NT2/D1 (cell line): Measurements from ENCODE around the gene ABCB8.

Experiments
- DNase-seq: peaks from one replicate; pipeline ENCODE4 v3.0.0-alpha.2; 2011; ENCODE audit warnings: low read depth, low spot score
- H3K27me3 ChIP-seq: 2 replicates; pipeline ENCODE4 v1.6.0; 2011; ENCODE audit warnings: mild to moderate bottlenecking; ENCODE audit not compliant: insufficient read length, insufficient read depth
- H3K36me3 ChIP-seq: 2 replicates; pipeline ENCODE4 v1.6.1; 2011; ENCODE audit warnings: mild to moderate bottlenecking, low read length, mixed read lengths; ENCODE audit not compliant: insufficient read depth, insufficient read length
- H3K4me1 ChIP-seq: 2 replicates; pipeline ENCODE4 v1.5.1; 2011; ENCODE audit not compliant: insufficient read depth, insufficient read length
- H3K4me3 ChIP-seq: 2 replicates; pipeline ENCODE4 v1.5.1; 2011; ENCODE audit warnings: low read depth; ENCODE audit not compliant: insufficient read length
- H3K9ac ChIP-seq: 2 replicates; pipeline ENCODE4 v1.6.0; 2011; ENCODE audit warnings: low read depth; ENCODE audit not compliant: insufficient read length
- H3K9me3 ChIP-seq: 2 replicates; pipeline ENCODE4 v1.5.1; 2011; ENCODE audit warnings: mild to moderate bottlenecking, low read length; ENCODE audit not compliant: insufficient read depth
- SUZ12 ChIP-seq: IDR thresholded peaks from 2 replicates; pipeline ENCODE4 v1.6.1; 2011; ENCODE audit not compliant: insufficient read length, insufficient read depth; ENCODE audit errors: extremely low read depth
- YY1 ChIP-seq: IDR thresholded peaks from 2 replicates; pipeline ENCODE4 v1.6.1; 2011; ENCODE audit not compliant: insufficient read length, insufficient read depth
- ZNF274 ChIP-seq: IDR thresholded peaks from 2 replicates; pipeline ENCODE4 v1.6.1; 2011; ENCODE audit warnings: mild to moderate bottlenecking, low read depth, low read length

ABCB8 gene

DNA sequence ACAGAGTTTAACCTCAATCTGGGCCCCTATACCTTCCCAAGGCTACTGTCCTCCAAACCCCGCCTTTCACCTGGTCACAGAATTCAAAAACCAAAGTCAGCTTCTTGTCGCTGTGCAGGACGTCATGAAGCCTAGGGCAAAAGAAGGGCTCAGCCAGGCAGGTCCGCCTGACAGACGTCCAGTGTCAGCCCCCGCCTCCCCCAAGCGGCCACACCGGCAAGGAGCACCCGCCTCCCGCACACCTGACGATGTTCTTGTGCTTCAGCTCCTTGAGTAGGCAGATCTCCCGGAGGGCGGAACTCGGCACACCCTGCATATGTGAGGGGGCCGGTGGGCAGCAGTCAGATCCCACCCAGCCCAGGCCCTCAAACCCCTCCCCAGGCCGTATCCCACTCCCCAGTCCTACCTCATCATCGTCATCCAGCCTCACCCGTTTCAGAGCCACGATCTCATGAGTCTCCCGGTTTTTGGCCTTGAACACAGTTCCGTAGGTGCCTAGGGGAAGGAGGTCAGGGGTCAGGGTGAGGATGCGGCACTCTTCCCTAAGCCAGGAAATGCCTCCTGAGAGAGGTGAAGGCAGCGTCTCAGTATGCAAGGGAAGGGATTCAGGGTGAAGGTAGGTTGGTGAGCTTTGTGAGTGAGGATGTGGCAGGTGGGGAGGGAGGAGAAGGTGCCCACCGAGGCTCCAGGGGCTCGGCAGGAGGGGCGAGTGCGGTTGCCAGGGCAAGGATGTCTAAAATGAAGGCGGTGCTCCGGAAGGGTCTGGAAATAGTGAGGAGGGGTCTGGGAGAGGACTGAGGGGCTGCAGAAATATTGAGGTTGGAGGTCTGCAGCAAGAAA lies 28.6 kb downstream of the ABCB8 start:
- H3K36me3 ChIP-seq: peaks cover 5% of the 10 kb centered on the region
- peak overlapping the region; percentile 89 for H3K9ac ChIP-seq
- H3K4me3 ChIP-seq: peak overlapping the region; percentile 78
- no peak for DNase-seq
- peaks cover 12% of the 10 kb centered on the region for H3K4me1 ChIP-seq
- peaks cover 15% of the 10 kb centered on the region for H3K27me3 ChIP-seq
- no peaks in the 10 kb centered on the region for H3K9me3 ChIP-seq
- TF ChIP-seq YY1: no peak

- H3K4me1 ChIP-seq: peaks cover 12% of the 10 kb centered on the region
- H3K9ac ChIP-seq: peak within 1 kb of the TSS; percentile 89
- peak within 1 kb of the TSS; percentile 78 for H3K4me3 ChIP-seq
- H3K9me3 ChIP-seq: no peaks in the 10 kb centered on the region
- TF ChIP-seq SUZ12 (no peak), ZNF274 (no peak), YY1 (no peak)
- H3K36me3 ChIP-seq: peaks cover 5% of the 10 kb centered on the region
- DNase-seq: no peak
- peaks cover 8% of the 10 kb centered on the region for H3K27me3 ChIP-seq
Observed at GRCh38 chr7:151057506-151057988, 29.3 kb downstream of the ABCB8 start, which contains the start of gene CDK5. CDK5 (minus strand) TSS chr7:151057897; CDS start chr7:151057848, 49 bp downstream.

GRCh38 chr7:151057989-151058780 lies 29.9 kb downstream of the ABCB8 start:
- Histone ChIP-seq H3K4me1 (peaks cover 12% of the 10 kb centered on the region), H3K27me3 (peaks cover 8% of the 10 kb centered on the region), H3K36me3 (peaks cover 5% of the 10 kb centered on the region), H3K4me3 (peak overlapping the region; percentile 78), H3K9ac (peak overlapping the region; percentile 88), H3K9me3 (no peaks in the 10 kb centered on the region)
- DNase-seq: peak; percentile 99
- TF ChIP-seq YY1 (no peak), ZNF274 (no peak), SUZ12 (no peak)

GRCh38 chr7:151058781-151059366 lies 30.6 kb downstream of the ABCB8 start:
- H3K9ac ChIP-seq: peak overlapping the region; percentile 90
- H3K4me3 ChIP-seq: peak overlapping the region; percentile 60
- H3K4me1 ChIP-seq: peaks cover 13% of the 10 kb centered on the region
- peaks cover 8% of the 10 kb centered on the region for H3K27me3 ChIP-seq
- DNase-seq: no peak
- H3K36me3 ChIP-seq: peaks cover 6% of the 10 kb centered on the region
- no peak for TF ChIP-seq ZNF274
- no peak for TF ChIP-seq SUZ12
- no peak for TF ChIP-seq YY1
- no peaks in the 10 kb centered on the region for H3K9me3 ChIP-seq

GRCh38 chr7:151059367-151060112 lies 31.3 kb downstream of the ABCB8 start, which contains the start of gene SLC4A2:
SLC4A2 (plus strand) TSS chr7:151059589; CDS start chr7:151061988, 2,399 bp downstream.
- Histone ChIP-seq H3K9ac (peak within 1 kb of the TSS; percentile 90), H3K4me1 (peaks cover 10% of the 10 kb centered on the region), H3K4me3 (peak within 1 kb of the TSS; percentile 74), H3K36me3 (peaks cover 11% of the 10 kb centered on the region), H3K9me3 (no peaks in the 10 kb centered on the region), H3K27me3 (peaks cover 8% of the 10 kb centered on the region)
- DNase-seq: no peak
- TF ChIP-seq SUZ12: no peak
- TF ChIP-seq YY1: no peak
- no peak for TF ChIP-seq ZNF274

DNA sequence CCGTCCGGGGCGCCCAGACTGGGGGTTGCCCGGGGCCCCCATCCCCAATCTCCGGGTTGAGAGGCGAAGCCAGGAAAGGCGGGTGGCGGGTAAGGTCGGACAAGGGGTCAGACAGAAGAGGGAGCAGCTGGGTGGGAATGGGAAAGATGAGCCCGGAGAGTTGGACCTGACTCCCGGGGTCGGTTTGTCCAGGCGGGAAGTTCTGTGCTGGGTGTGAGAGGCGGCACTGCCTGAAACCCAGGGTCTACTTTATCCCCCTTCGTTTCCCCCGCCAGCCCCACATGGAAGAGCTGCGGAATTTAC lies 31.8 kb downstream of the ABCB8 start:
- H3K9me3 ChIP-seq: no peaks in the 10 kb centered on the region
- H3K9ac ChIP-seq: peak overlapping the region; percentile 81
- no peak for DNase-seq
- H3K36me3 ChIP-seq: peaks cover 12% of the 10 kb centered on the region
- peaks cover 8% of the 10 kb centered on the region for H3K27me3 ChIP-seq
- peaks cover 12% of the 10 kb centered on the region for H3K4me1 ChIP-seq
- TF ChIP-seq ZNF274 (no peak), YY1 (no peak), SUZ12 (no peak)
- peak overlapping the region; percentile 74 for H3K4me3 ChIP-seq
